Common myeloid progenitor, CD34-positive (primary cell): ENCODE data around the gene SLC24A3.

ENCODE experiments used
- CTCF ChIA-PET: fragments of 350-600 bp; sonication (Branson Sonifier 250); formaldehyde crosslinking; loops from one replicate; lab custom pipeline; 2021; ENCODE audit warnings: antibody characterized with exemption; lab: Charles Lee
- POLR2A ChIA-PET: fragments of 350-600 bp; sonication (Branson Sonifier 250); formaldehyde crosslinking; loops from one replicate; lab custom pipeline; 2021; ENCODE audit warnings: antibody characterized with exemption; lab: Charles Lee
- DNase-seq, 3 donors: peaks; one replicate each; pipeline versions ENCODE4 v3.0.0 to v3.0.0-alpha.2; 2013
- H3K27ac ChIP-seq, 2 experiments: 1 replicate in 1 of 2; 2 replicates in 1 of 2; pipeline ENCODE4 v1.7.0; 2013; ENCODE audit warnings: inconsistent platforms in 2 of 2, low read length in 2 of 2, mild to moderate bottlenecking in 2 of 2, low read depth in 1 of 2, moderate library complexity in 1 of 2; ENCODE audit not compliant: severe bottlenecking in 2 of 2, insufficient read depth in 1 of 2, poor library complexity in 1 of 2
- H3K27me3 ChIP-seq, 5 experiments: replicated peaks in 2 of 5; 1 replicate in 3 of 5; 2 replicates in 2 of 5; pipeline versions ENCODE4 v1.6.1 to v1.7.0; 2013; ENCODE audit warnings: low read length in 4 of 5, mild to moderate bottlenecking in 2 of 5, moderate library complexity in 2 of 5, inconsistent platforms in 1 of 5; ENCODE audit not compliant: insufficient read depth in 5 of 5, control insufficient read depth in 4 of 5
- H3K36me3 ChIP-seq, 4 experiments: 1 replicate in 2 of 4; 2 replicates in 2 of 4; pipeline versions ENCODE4 v1.6.1 to v1.7.0; 2013; ENCODE audit warnings: low read length in 3 of 4, control low read depth in 1 of 4, mild to moderate bottlenecking in 1 of 4; ENCODE audit not compliant: control insufficient read depth in 4 of 4, insufficient read depth in 4 of 4
- H3K4me1 ChIP-seq, 4 experiments: 1 replicate in 3 of 4; 2 replicates in 1 of 4; pipeline versions ENCODE4 v1.6.1 to v1.7.1; 2013; ENCODE audit warnings: low read length in 3 of 4, mild to moderate bottlenecking in 3 of 4, control low read depth in 1 of 4, inconsistent platforms in 1 of 4, moderate library complexity in 1 of 4; ENCODE audit not compliant: control insufficient read depth in 4 of 4, insufficient read depth in 4 of 4; ENCODE audit errors: control extremely low read depth in 1 of 4
- H3K4me3 ChIP-seq, 7 experiments: 1 replicate in 4 of 7; 2 replicates in 3 of 7; pipeline versions ENCODE4 v1.5.1 to v1.7.0; 2013; ENCODE audit warnings: mild to moderate bottlenecking in 7 of 7, low read length in 6 of 7, moderate library complexity in 6 of 7, inconsistent platforms in 2 of 7, low read depth in 2 of 7, control low read depth in 1 of 7; ENCODE audit not compliant: insufficient read depth in 4 of 7, control insufficient read depth in 1 of 7; ENCODE audit errors: extremely low read depth in 1 of 7
- H3K9me3 ChIP-seq, 5 experiments: 1 replicate in 4 of 5; 2 replicates in 1 of 5; pipeline versions ENCODE4 v1.6.1 to v1.7.1; 2013; ENCODE audit warnings: low read length in 4 of 5, mild to moderate bottlenecking in 2 of 5, inconsistent platforms in 1 of 5, low read depth in 1 of 5, moderate library complexity in 1 of 5; ENCODE audit not compliant: control insufficient read depth in 4 of 5, insufficient read depth in 2 of 5; ENCODE audit errors: control extremely low read depth in 1 of 5
- WGBS: methylation state at CpG from one replicate; pipeline ENCODE4 v1.1.5; 2013; ENCODE audit not compliant: insufficient coverage; 5-methylcytosine and 5-hydroxymethylcytosine counted together

SLC24A3 gene

GRCh38 chr20:19660808-19661378 is 448.5 kb downstream of the SLC24A3 start:
- WGBS: 93% methylated on average over 7 of the region's 9 CpGs
- H3K36me3 ChIP-seq: no peaks in the 10 kb centered on the region
- CTCF ChIA-PET: interaction anchor here (0.7 to 8.5 kb wide), 17 partner anchors 11 to 1027 kb away, joined by 3 to 70 read pairs (median 6); partner anchors contain the start of gene SLC24A3
- no peaks in the 10 kb centered on the region for H3K27me3 ChIP-seq
- H3K9me3 ChIP-seq: no peaks in the 10 kb centered on the region
- POLR2A ChIA-PET: no interaction called here
- peaks cover 0 to 15% (median 8%) of the 10 kb centered on the region in 4 experiments for H3K4me1 ChIP-seq
- DNase-seq: no peak
- no peak overlapping the region for H3K4me3 ChIP-seq
- H3K27ac ChIP-seq: no peak overlapping the region

- Histone ChIP-seq H3K4me1 (peaks cover 0 to 15% (median 8%) of the 10 kb centered on the region in 4 experiments), H3K4me3 (no peak overlapping the region), H3K36me3 (no peaks in the 10 kb centered on the region), H3K27ac (no peak overlapping the region), H3K27me3 (no peaks in the 10 kb centered on the region), H3K9me3 (no peaks in the 10 kb centered on the region)
- ChIA-PET POLR2A (interaction anchor here (0.7 kb wide), 1 partner anchor 10 kb away, joined by 3 read pairs; no protein-coding TSS in a partner anchor), CTCF (interaction anchor here (0.7 to 8.5 kb wide), 24 partner anchors 10 to 1030 kb away, joined by 3 to 70 read pairs (median 4); partner anchors contain the start of gene SLC24A3)
- 74% methylated on average over 17 of the region's 19 CpGs for WGBS
- peak; percentile 69 to 86 (median 78) for DNase-seq
Measured at GRCh38 chr20:19661717-19662636, 449.5 kb downstream of the SLC24A3 start.

DNA sequence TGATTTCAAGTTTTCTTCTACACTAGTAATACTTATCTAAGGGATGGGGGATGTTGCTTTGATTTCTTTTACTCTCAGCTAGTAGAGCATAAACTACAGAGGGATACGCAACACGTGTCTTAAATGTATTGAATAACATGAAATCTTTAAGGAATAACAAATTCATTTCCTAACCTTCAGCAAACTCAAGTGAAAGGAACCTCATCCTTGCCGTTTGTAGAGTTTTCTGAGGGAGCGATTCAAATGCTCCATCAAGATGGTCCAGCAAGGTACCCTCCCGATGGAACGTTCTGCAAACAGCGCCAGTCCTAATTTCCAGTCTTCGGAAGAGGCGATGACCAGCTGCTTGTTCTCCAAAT is 450.2 kb downstream of the SLC24A3 start:
- 77% methylated on average over 6 of the region's 9 CpGs for WGBS
- ChIA-PET POLR2A (no interaction called here), CTCF (interaction anchor here (1.0 to 8.5 kb wide), 15 partner anchors 10 to 1030 kb away, joined by 3 to 70 read pairs (median 6); no protein-coding TSS in a partner anchor)
- no peak overlapping the region for H3K27ac ChIP-seq
- H3K27me3 ChIP-seq: no peaks in the 10 kb centered on the region
- H3K36me3 ChIP-seq: no peaks in the 10 kb centered on the region
- peaks cover 0 to 13% (median 7%) of the 10 kb centered on the region in 4 experiments for H3K4me1 ChIP-seq
- H3K9me3 ChIP-seq: no peaks in the 10 kb centered on the region
- DNase-seq: no peak
- no peak overlapping the region for H3K4me3 ChIP-seq

GRCh38 chr20:19668418-19668817 is 456.0 kb downstream of the SLC24A3 start:
- CTCF ChIA-PET: no interaction called here
- POLR2A ChIA-PET: no interaction called here
- DNase-seq: no peak
- H3K4me3 ChIP-seq: no peak overlapping the region
- WGBS: 89% methylated on average over 3 of the region's 3 CpGs
- no peaks in the 10 kb centered on the region for H3K36me3 ChIP-seq
- H3K27me3 ChIP-seq: no peaks in the 10 kb centered on the region
- H3K4me1 ChIP-seq: peaks cover 0 to 7% (median 5%) of the 10 kb centered on the region in 4 experiments
- H3K27ac ChIP-seq: no peak overlapping the region
- H3K9me3 ChIP-seq: no peaks in the 10 kb centered on the region

DNA sequence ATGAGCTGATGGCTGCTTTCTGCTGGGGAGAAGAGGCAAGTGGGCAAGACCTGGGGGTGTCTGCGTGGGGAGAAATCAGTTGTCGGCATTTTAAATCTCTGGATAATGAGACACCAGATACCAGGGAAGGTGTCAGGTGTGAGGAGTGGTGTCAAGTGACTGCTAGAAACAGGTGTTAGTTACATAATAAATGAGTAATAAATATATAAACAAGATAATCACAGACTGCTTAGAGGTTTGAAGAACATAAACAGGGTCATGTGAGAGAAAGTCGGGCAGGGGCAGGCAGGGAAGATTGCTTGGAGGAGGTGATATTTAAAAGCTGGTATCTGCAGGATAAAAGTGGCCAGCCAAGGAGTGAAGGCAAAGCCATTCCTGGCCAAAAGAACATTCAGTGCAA is 458.4 kb downstream of the SLC24A3 start:
- H3K36me3 ChIP-seq: no peaks in the 10 kb centered on the region
- WGBS: 100% methylated on average over 1 of the region's 3 CpGs
- H3K27ac ChIP-seq: no peak overlapping the region
- no peak overlapping the region for H3K4me3 ChIP-seq
- DNase-seq: no peak
- no peaks in the 10 kb centered on the region for H3K9me3 ChIP-seq
- H3K4me1 ChIP-seq: peaks cover 0 to 7% (median 5%) of the 10 kb centered on the region in 4 experiments
- CTCF ChIA-PET: no interaction called here
- POLR2A ChIA-PET: no interaction called here
- H3K27me3 ChIP-seq: no peaks in the 10 kb centered on the region

DNA sequence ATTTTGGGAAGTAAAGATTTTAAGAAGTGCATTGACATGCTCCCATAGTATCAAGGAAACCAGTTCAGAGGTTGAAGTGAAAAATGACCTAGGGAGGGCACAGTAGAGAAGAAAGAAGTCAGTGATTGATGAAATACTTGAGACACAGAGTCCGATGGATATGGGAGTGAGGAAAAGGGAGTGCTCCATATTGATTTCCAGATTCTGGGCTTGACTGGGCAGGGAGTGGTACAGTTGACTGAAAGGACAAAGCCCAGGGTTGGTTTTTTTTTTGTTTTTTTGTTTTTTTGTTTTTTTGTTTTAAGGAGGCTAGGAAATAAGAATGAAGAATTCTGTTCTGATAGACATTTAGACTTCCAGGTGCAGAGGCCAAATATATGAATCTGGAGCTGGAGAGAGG is 458.9 kb downstream of the SLC24A3 start:
- ChIA-PET POLR2A (interaction anchor here (1.2 kb wide), 1 partner anchor 10 kb away, joined by 3 read pairs; no protein-coding TSS in a partner anchor), CTCF (interaction anchor here (2.6 kb wide), 1 partner anchor 9 kb away, joined by 11 read pairs; no protein-coding TSS in a partner anchor)
- DNase-seq: no peak
- H3K27ac ChIP-seq: no peak overlapping the region
- no peak overlapping the region for H3K4me3 ChIP-seq
- H3K4me1 ChIP-seq: peaks cover 0 to 7% (median 5%) of the 10 kb centered on the region in 4 experiments
- H3K9me3 ChIP-seq: no peaks in the 10 kb centered on the region
- no peaks in the 10 kb centered on the region for H3K27me3 ChIP-seq
- 88% methylated on average over 1 of the region's 1 CpG for WGBS
- H3K36me3 ChIP-seq: no peaks in the 10 kb centered on the region
